ENCODE measurements around the gene TSNAX. TPM values are rescaled to one million over a fixed set of nuclear protein-coding genes. Genes with fewer than 3 reads are reported as not detected.
A peak's percentile ranks its signal among the peaks of the same experiment; 100 is the strongest.
"Not testable (repeated sequence)": the region's sequence is repeated elsewhere in the genome, so short reads cannot be mapped to it uniquely, and the experiment has no call there.

TSNAX gene
- total and polyA plus RNA-seq, 2 of the 4 experiments (the other 2 are of a cell fraction) = 19.6 to 60.6 TPM

DNA sequence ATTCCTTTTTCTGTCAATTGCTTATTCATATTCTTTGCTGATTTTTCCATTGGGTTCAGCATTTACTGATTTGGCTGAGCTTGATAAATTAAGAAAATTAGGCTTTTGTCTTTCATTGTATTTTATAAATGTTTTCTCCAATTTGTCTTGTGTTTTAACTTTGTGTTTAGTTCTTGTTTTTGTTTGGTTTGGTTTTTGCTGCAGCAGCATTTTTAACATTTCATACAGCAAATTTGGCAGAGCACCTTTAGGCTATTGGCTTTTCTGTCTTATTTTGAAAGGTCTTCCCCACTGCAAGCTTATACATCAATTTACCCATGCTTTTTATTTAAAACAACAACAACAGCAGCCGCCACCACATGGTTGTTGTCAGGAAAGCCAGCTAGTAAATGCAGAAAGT is 64.3 kb downstream of the TSNAX start:
- no peak overlapping the region for H2BK120ac ChIP-seq (ENCODE audit: low read depth, low read length)
- H2BK5ac ChIP-seq (ENCODE audit: low read depth, low read length, poor library complexity, severe bottlenecking) = no peak overlapping the region
- H3K9ac ChIP-seq (ENCODE audit: low read depth, low read length) = no peak overlapping the region
- no peak overlapping the region for H3K4ac ChIP-seq (ENCODE audit: low read depth, low read length)
- no peak overlapping the region for H3K56ac ChIP-seq (ENCODE audit: extremely low read depth, insufficient read depth, low read length)
- H3K79me1 ChIP-seq (ENCODE audit: low read depth in 1 of 2, low read length in 2 of 2) = no peaks in the 10 kb centered on the region
- ChIA-PET CTCF (interaction anchor here (1.4 kb wide), 1 partner anchor 234 kb away, joined by 3 read pairs; no protein-coding TSS in a partner anchor), POLR2A (ENCODE audit: unreplicated experiment) (no interaction called here)
- dilution Hi-C loops (cut with HindIII; ENCODE audit: low sequenced_read_pairs, unreplicated experiment) = no loop called here
- H4K20me1 ChIP-seq (ENCODE audit: insufficient read depth, low read length) = no peaks in the 10 kb centered on the region
- no peak overlapping the region for H3K23ac ChIP-seq (ENCODE audit: low read depth, low read length)
- no CpG with 5 or more reads among the region's 1 CpG for WGBS, 2 experiments (ENCODE audit: extremely low coverage in 2 of 2, insufficient read length in 1 of 2)
- DNase-seq (no peak), ATAC-seq (ENCODE audit: low read depth) (no peak)
- H2BK15ac ChIP-seq (ENCODE audit: low read depth, low read length) = no peak overlapping the region
- no peak overlapping the region for H3K14ac ChIP-seq (replicated peaks; ENCODE audit: low read depth, low read length)
- H2AK5ac ChIP-seq (ENCODE audit: low read depth, low read length) = no peak overlapping the region
- H3K27ac ChIP-seq (ENCODE audit: insufficient read depth, low read length) = no peak overlapping the region
- no peak overlapping the region for H2AK9ac ChIP-seq (replicated peaks; ENCODE audit: low read depth, low read length, poor library complexity)
- no peak overlapping the region for H4K5ac ChIP-seq (ENCODE audit: low read depth, low read length)
- TF ChIP-seq SMC3 (IDR thresholded peaks at IDR 0.05; ENCODE audit: low read depth, low read length) (no peak), MAFK (IDR thresholded peaks at IDR 0.05; ENCODE audit: low read depth, low read length) (peak; percentile 49), RFX5 (IDR thresholded peaks at IDR 0.05; ENCODE audit: low read depth, low read length) (no peak)
- no peaks in the 10 kb centered on the region for H3K9me1 ChIP-seq (ENCODE audit: insufficient read depth, low read length)
- H4K8ac ChIP-seq (ENCODE audit: low read depth in 2 of 2, low read length in 2 of 2) = no peak overlapping the region
- intact Hi-C loops (cut with micrococcal nuclease) = no loop called here
- no peaks in the 10 kb centered on the region for H3K36me3 ChIP-seq (ENCODE audit: control insufficient read depth, insufficient read depth, low read length)
- H3K27me3 ChIP-seq (ENCODE audit: control insufficient read depth, insufficient read depth, low read length) = no peaks in the 10 kb centered on the region
- no peaks in the 10 kb centered on the region for H3K9me3 ChIP-seq (ENCODE audit: control insufficient read depth, insufficient read depth, low read length)
- no peak overlapping the region for H2AFZ ChIP-seq (replicated peaks; ENCODE audit: low read length, poor library complexity)
- in situ Hi-C loops (cut with MboI; ENCODE audit: low sequenced_read_pairs) = no loop called here
- no peak overlapping the region for H2BK20ac ChIP-seq (ENCODE audit: low read depth, low read length)
- H4K91ac ChIP-seq (ENCODE audit: insufficient read depth, low read depth, low read length) = no peak overlapping the region
- H3K4me2 ChIP-seq (ENCODE audit: low read depth, low read length) = no peak overlapping the region
- peaks cover 3% of the 10 kb centered on the region; the same call in 1 of the 2 replicates for H3K4me1 ChIP-seq (ENCODE audit: control insufficient read depth, insufficient read depth, low read length)
- H3K18ac ChIP-seq (ENCODE audit: low read depth, low read length) = no peak overlapping the region
- BruUV-seq (replicated peaks) = no TSS peak
- no peak overlapping the region for H3K4me3 ChIP-seq (ENCODE audit: insufficient read depth, low read depth, low read length)

DNA sequence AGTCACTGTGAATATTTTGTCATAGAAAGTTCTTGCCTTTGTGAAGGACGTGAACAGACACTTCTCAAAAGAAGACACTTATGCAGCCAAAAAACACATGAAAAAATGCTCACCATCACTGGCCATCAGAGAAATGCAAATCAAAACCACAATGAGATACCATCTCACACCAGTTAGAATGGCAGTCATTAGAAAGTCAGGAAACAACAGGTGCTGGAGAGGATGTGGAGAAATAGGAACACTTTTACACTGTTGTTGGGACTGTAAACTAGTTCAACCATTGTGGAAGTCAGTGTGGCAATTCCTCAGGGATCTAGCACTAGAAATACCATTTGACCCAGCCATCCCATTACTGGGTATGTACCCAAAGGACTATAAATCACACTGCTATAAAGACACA is 64.8 kb downstream of the TSNAX start:
- ATAC-seq (ENCODE audit: low read depth); H3K14ac ChIP-seq (replicated peaks; ENCODE audit: low read depth, low read length); H2BK5ac ChIP-seq (ENCODE audit: low read depth, low read length, poor library complexity, severe bottlenecking); in situ Hi-C loops (cut with MboI; ENCODE audit: low sequenced_read_pairs); H3K9me1 ChIP-seq (ENCODE audit: insufficient read depth, low read length); H3K18ac ChIP-seq (ENCODE audit: low read depth, low read length); H3K36me3 ChIP-seq (ENCODE audit: control insufficient read depth, insufficient read depth, low read length); BruUV-seq (replicated peaks); H3K23ac ChIP-seq (ENCODE audit: low read depth, low read length); H3K4me3 ChIP-seq (ENCODE audit: insufficient read depth, low read depth, low read length); H3K27me3 ChIP-seq (ENCODE audit: control insufficient read depth, insufficient read depth, low read length); H3K27ac ChIP-seq (ENCODE audit: insufficient read depth, low read length); H2AK9ac ChIP-seq (replicated peaks; ENCODE audit: low read depth, low read length, poor library complexity); POLR2A ChIA-PET (ENCODE audit: unreplicated experiment); H2AFZ ChIP-seq (replicated peaks; ENCODE audit: low read length, poor library complexity); H3K4me1 ChIP-seq (ENCODE audit: control insufficient read depth, insufficient read depth, low read length); H3K4ac ChIP-seq (ENCODE audit: low read depth, low read length); H3K9ac ChIP-seq (ENCODE audit: low read depth, low read length); H2BK15ac ChIP-seq (ENCODE audit: low read depth, low read length); H4K8ac ChIP-seq (ENCODE audit: low read depth in 2 of 2, low read length in 2 of 2); H3K9me3 ChIP-seq (ENCODE audit: control insufficient read depth, insufficient read depth, low read length); H4K91ac ChIP-seq (ENCODE audit: insufficient read depth, low read depth, low read length); H4K20me1 ChIP-seq (ENCODE audit: insufficient read depth, low read length); H2BK20ac ChIP-seq (ENCODE audit: low read depth, low read length); H2BK120ac ChIP-seq (ENCODE audit: low read depth, low read length); H2AK5ac ChIP-seq (ENCODE audit: low read depth, low read length); H3K56ac ChIP-seq (ENCODE audit: extremely low read depth, insufficient read depth, low read length); DNase-seq; H3K79me1 ChIP-seq (ENCODE audit: low read depth in 1 of 2, low read length in 2 of 2); intact Hi-C loops (cut with micrococcal nuclease); dilution Hi-C loops (cut with HindIII; ENCODE audit: low sequenced_read_pairs, unreplicated experiment); H3K4me2 ChIP-seq (ENCODE audit: low read depth, low read length); H4K5ac ChIP-seq (ENCODE audit: low read depth, low read length): not testable (repeated sequence)
- CTCF ChIA-PET = interaction anchor here (1.4 kb wide), 1 partner anchor 235 kb away, joined by 3 read pairs; no protein-coding TSS in a partner anchor
- no CpG with 5 or more reads among the region's 1 CpG for WGBS, 2 experiments (ENCODE audit: extremely low coverage in 2 of 2, insufficient read length in 1 of 2)

Measured in IMR-90 (cell line).